Mesendoderm (in vitro differentiated cells): ENCODE results near the gene CEP85.
"Not testable (repeated sequence)": the region's sequence is repeated elsewhere in the genome, so short reads cannot be mapped to it uniquely, and the experiment has no call there.

Experiments used
- DNase-seq: peaks from one replicate; pipeline ENCODE4 v3.0.0; 2013
- H2AK5ac ChIP-seq: 2 replicates; pipeline ENCODE4 v1.6.1; 2013; ENCODE audit warnings: low read length, inconsistent platforms
- H2BK120ac ChIP-seq: 2 replicates; pipeline ENCODE4 v1.6.1; 2013; ENCODE audit warnings: low read depth, mild to moderate bottlenecking, low read length, moderate library complexity, mixed read lengths
- H2BK15ac ChIP-seq: replicated peaks from 2 replicates; pipeline ENCODE4 v1.6.1; 2013; ENCODE audit warnings: low read depth, mild to moderate bottlenecking, moderate library complexity
- H2BK5ac ChIP-seq: 2 replicates; pipeline ENCODE4 v1.6.1; 2013; ENCODE audit warnings: low read length, inconsistent platforms
- H3K18ac ChIP-seq: 2 replicates; pipeline ENCODE4 v1.6.1; 2013; ENCODE audit warnings: mild to moderate bottlenecking, low read length, mixed read lengths
- H3K23ac ChIP-seq: one replicate; pipeline ENCODE4 v1.6.1; 2013; ENCODE audit warnings: low read length
- H3K27ac ChIP-seq: 2 replicates; pipeline ENCODE4 v1.5.1; 2013; ENCODE audit warnings: low read depth, mild to moderate bottlenecking, inconsistent platforms, low read length, moderate library complexity
- H3K27me3 ChIP-seq: 2 replicates; pipeline ENCODE4 v1.6.1; 2013; ENCODE audit warnings: low read length, control low read depth, mild to moderate bottlenecking, inconsistent platforms; ENCODE audit not compliant: insufficient read depth, poor library complexity
- H3K36me3 ChIP-seq: 2 replicates; pipeline ENCODE4 v1.6.1; 2013; ENCODE audit warnings: low read length, inconsistent platforms; ENCODE audit not compliant: control insufficient read depth, insufficient read depth
- H3K4ac ChIP-seq: one replicate; pipeline ENCODE4 v1.6.1; 2013; ENCODE audit warnings: low read depth, mild to moderate bottlenecking, low read length, moderate library complexity
- H3K4me1 ChIP-seq: 2 replicates; pipeline ENCODE4 v1.6.1; 2013; ENCODE audit warnings: low read depth, low read length, inconsistent platforms; ENCODE audit not compliant: control insufficient read depth
- H3K4me2 ChIP-seq: 2 replicates; pipeline ENCODE4 v1.6.1; 2013; ENCODE audit warnings: low read length
- H3K4me3 ChIP-seq: 2 replicates; pipeline ENCODE4 v1.5.1; 2013; ENCODE audit warnings: mild to moderate bottlenecking, low read length
- H3K56ac ChIP-seq: one replicate; pipeline ENCODE4 v1.6.1; 2013; ENCODE audit warnings: low read length
- H3K79me1 ChIP-seq: 2 replicates; pipeline ENCODE4 v1.6.1; 2013; ENCODE audit warnings: low read length, inconsistent platforms
- H3K79me2 ChIP-seq: 2 replicates; pipeline ENCODE4 v1.6.1; 2013; ENCODE audit warnings: mild to moderate bottlenecking, low read length; ENCODE audit not compliant: control insufficient read depth, insufficient read depth
- H3K9ac ChIP-seq: 2 replicates; pipeline ENCODE4 v1.6.1; 2013; ENCODE audit warnings: low read length, inconsistent platforms
- H4K5ac ChIP-seq: one replicate; pipeline ENCODE4 v1.6.1; 2013; ENCODE audit warnings: low read length
- H4K8ac ChIP-seq: one replicate; pipeline ENCODE4 v1.6.1; 2013; ENCODE audit warnings: low read depth, mild to moderate bottlenecking, control low read depth, low read length, moderate library complexity
- WGBS: extraction: QIAGEN DNeasy Blood & Tissue Kit; methylation state at CpG from one replicate; pipeline ENCODE4 v1.1.7; 2013; ENCODE audit warnings: low lambda C conversion rate, missing lambda C conversion rate; ENCODE audit not compliant: insufficient coverage; ENCODE audit errors: extremely low coverage; 5-methylcytosine and 5-hydroxymethylcytosine counted together

CEP85 gene

GRCh38 chr1:26290882-26291261, 56.9 kb downstream of the CEP85 start:
- Histone ChIP-seq H3K4me3 (no peak overlapping the region), H2AK5ac (no peak overlapping the region), H3K27ac (no peak overlapping the region), H3K4me1 (peaks cover 8% of the 10 kb centered on the region), H3K36me3 (no peaks in the 10 kb centered on the region), H4K5ac (no peak overlapping the region), H3K56ac (peak overlapping the region; percentile 62), H4K8ac (no peak overlapping the region), H2BK15ac (no peak overlapping the region), H3K4ac (no peak overlapping the region), H3K79me2 (no peaks in the 10 kb centered on the region), H2BK5ac (peak overlapping the region; percentile 35), H3K79me1 (no peaks in the 10 kb centered on the region), H3K27me3 (no peaks in the 10 kb centered on the region), H2BK120ac (no peak overlapping the region), H3K18ac (no peak overlapping the region), H3K9ac (peak overlapping the region; percentile 39), H3K4me2 (no peak overlapping the region), H3K23ac (peak overlapping the region; percentile 15)
- no CpG with 5 or more reads among the region's 11 CpGs for WGBS
- no peak for DNase-seq

- H3K4me1 ChIP-seq, result peaks cover 8% of the 10 kb centered on the region
Observed at GRCh38 chr1:26291433-26291832, 57.4 kb downstream of the CEP85 start.

GRCh38 chr1:26291939-26292338, 57.9 kb downstream of the CEP85 start:
- H4K8ac ChIP-seq, result no peak overlapping the region
- no peaks in the 10 kb centered on the region for H3K36me3 ChIP-seq
- no peak overlapping the region for H3K23ac ChIP-seq
- peaks cover 8% of the 10 kb centered on the region for H3K4me1 ChIP-seq
- H2BK15ac ChIP-seq, result no peak overlapping the region
- no peak overlapping the region for H3K9ac ChIP-seq
- H2AK5ac ChIP-seq, result no peak overlapping the region
- no peaks in the 10 kb centered on the region for H3K79me2 ChIP-seq
- H3K79me1 ChIP-seq, result no peaks in the 10 kb centered on the region
- H3K27ac ChIP-seq, result no peak overlapping the region
- H2BK120ac ChIP-seq, result no peak overlapping the region
- H3K4me3 ChIP-seq, result no peak overlapping the region
- no peak overlapping the region for H2BK5ac ChIP-seq
- H3K27me3 ChIP-seq, result no peaks in the 10 kb centered on the region
- no CpG with 5 or more reads among the region's 4 CpGs for WGBS
- H3K56ac ChIP-seq, result no peak overlapping the region
- no peak overlapping the region for H3K4me2 ChIP-seq
- H4K5ac ChIP-seq, result no peak overlapping the region
- H3K18ac ChIP-seq, result no peak overlapping the region
- DNase-seq, result no peak
- no peak overlapping the region for H3K4ac ChIP-seq

More at GRCh38 chr1:26291433-26291832, 57.4 kb downstream of the CEP85 start:
- H4K5ac ChIP-seq, result no peak overlapping the region
- H3K4ac ChIP-seq, result no peak overlapping the region
- DNase-seq, result no peak
- H3K56ac ChIP-seq, result peak overlapping the region; percentile 62
- WGBS, result no CpG with 5 or more reads among the region's 3 CpGs
- no peak overlapping the region for H2BK15ac ChIP-seq
- H3K79me2 ChIP-seq, result no peaks in the 10 kb centered on the region
- no peak overlapping the region for H3K4me3 ChIP-seq
- no peak overlapping the region for H3K4me2 ChIP-seq
- H3K23ac ChIP-seq, result peak overlapping the region; percentile 66
- no peak overlapping the region for H2BK120ac ChIP-seq
- H3K27ac ChIP-seq, result no peak overlapping the region
- H3K36me3 ChIP-seq, result no peaks in the 10 kb centered on the region
- H2AK5ac ChIP-seq, result no peak overlapping the region
- no peak overlapping the region for H3K18ac ChIP-seq
- no peak overlapping the region for H3K9ac ChIP-seq
- no peak overlapping the region for H2BK5ac ChIP-seq
- H4K8ac ChIP-seq, result no peak overlapping the region
- H3K27me3 ChIP-seq, result no peaks in the 10 kb centered on the region
- no peaks in the 10 kb centered on the region for H3K79me1 ChIP-seq

GRCh38 chr1:26292735-26293134, 58.7 kb downstream of the CEP85 start:
- H2BK5ac ChIP-seq, H3K4me1 ChIP-seq, H2AK5ac ChIP-seq, H4K5ac ChIP-seq, H3K4me3 ChIP-seq, H3K4me2 ChIP-seq, H3K79me1 ChIP-seq, DNase-seq, H3K27ac ChIP-seq, H3K36me3 ChIP-seq, H3K79me2 ChIP-seq, H2BK120ac ChIP-seq, H3K18ac ChIP-seq, H3K56ac ChIP-seq, H2BK15ac ChIP-seq, H3K27me3 ChIP-seq, H4K8ac ChIP-seq, H3K4ac ChIP-seq, H3K9ac ChIP-seq, H3K23ac ChIP-seq: not testable (repeated sequence)
- no CpG with 5 or more reads among the region's 5 CpGs for WGBS

GRCh38 chr1:26293911-26294463, 60.0 kb downstream of the CEP85 start:
- Histone ChIP-seq H3K23ac (no peak overlapping the region), H3K4me3 (no peak overlapping the region), H4K5ac (no peak overlapping the region), H3K18ac (no peak overlapping the region), H3K27me3 (no peaks in the 10 kb centered on the region), H3K36me3 (no peaks in the 10 kb centered on the region), H2AK5ac (no peak overlapping the region), H3K79me2 (no peaks in the 10 kb centered on the region), H3K56ac (no peak overlapping the region), H3K27ac (no peak overlapping the region), H3K4ac (no peak overlapping the region), H2BK5ac (no peak overlapping the region), H2BK120ac (no peak overlapping the region), H3K4me2 (no peak overlapping the region), H3K79me1 (no peaks in the 10 kb centered on the region), H4K8ac (no peak overlapping the region), H2BK15ac (no peak overlapping the region), H3K4me1 (peaks cover 8% of the 10 kb centered on the region), H3K9ac (no peak overlapping the region)
- no peak for DNase-seq
- WGBS, result no CpG with 5 or more reads among the region's 11 CpGs
